ENCODE measurements around the gene DEFB108B. TPM values are rescaled to one million over a fixed set of nuclear protein-coding genes. Genes with fewer than 3 reads are reported as not detected.
"Not testable (repeated sequence)": the region's sequence is repeated elsewhere in the genome, so short reads cannot be mapped to it uniquely, and the experiment has no call there.

DEFB108B gene
- total and polyA plus RNA-seq, 2 experiments from 2014 or later: not detected

DNA sequence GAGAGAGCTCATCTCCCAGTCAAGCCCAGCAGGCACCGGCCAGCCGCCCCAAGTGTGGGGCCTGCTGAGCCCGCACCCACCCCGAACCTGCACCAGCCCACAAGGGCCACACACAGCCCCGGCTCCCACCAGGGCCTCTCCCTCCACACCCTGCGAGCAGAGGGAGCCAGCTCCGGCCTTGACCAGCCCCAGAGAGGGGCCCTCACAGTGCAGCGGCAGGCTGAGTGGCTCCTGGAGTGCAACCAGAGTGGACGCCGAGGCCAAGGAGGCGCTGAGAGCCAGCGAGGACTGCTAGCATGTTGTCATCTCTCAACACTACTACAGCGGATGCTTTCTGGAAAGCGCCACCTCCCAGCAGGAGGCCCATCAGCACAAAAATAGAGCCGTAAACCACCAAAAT lies 10.9 kb downstream of the DEFB108B start:
- ATAC-seq: peak; percentile 96
- H3K27me3 Mint-ChIP-seq (ENCODE audit: insufficient read depth, low read depth, poor library complexity): no peaks in the 10 kb centered on the region
- no peaks in the 10 kb centered on the region for H3K9me2 ChIP-seq (ENCODE audit: insufficient read depth)
- H3K9me3 Mint-ChIP-seq: peaks cover 8% of the 10 kb centered on the region; the same call in 2 of the 3 replicates
- no peaks in the 10 kb centered on the region for H3F3A ChIP-seq (replicated peaks; ENCODE audit: low read depth)
- H3K36me3 ChIP-seq (ENCODE audit: insufficient read depth): no peaks in the 10 kb centered on the region
- H3K27ac Mint-ChIP-seq: no peak overlapping the region; the same call in 1 of the 2 replicates
- peaks cover 16% of the 10 kb centered on the region for H3K4me1 ChIP-seq (ENCODE audit: insufficient read depth)
- TF ChIP-seq NANOG (IDR thresholded peaks at IDR 0.05; ENCODE audit: borderline replicate concordance): 0 out of 2 replicates have a peak, but pooled peaks have one; percentile 26
- TF ChIP-seq, protein P1, sequence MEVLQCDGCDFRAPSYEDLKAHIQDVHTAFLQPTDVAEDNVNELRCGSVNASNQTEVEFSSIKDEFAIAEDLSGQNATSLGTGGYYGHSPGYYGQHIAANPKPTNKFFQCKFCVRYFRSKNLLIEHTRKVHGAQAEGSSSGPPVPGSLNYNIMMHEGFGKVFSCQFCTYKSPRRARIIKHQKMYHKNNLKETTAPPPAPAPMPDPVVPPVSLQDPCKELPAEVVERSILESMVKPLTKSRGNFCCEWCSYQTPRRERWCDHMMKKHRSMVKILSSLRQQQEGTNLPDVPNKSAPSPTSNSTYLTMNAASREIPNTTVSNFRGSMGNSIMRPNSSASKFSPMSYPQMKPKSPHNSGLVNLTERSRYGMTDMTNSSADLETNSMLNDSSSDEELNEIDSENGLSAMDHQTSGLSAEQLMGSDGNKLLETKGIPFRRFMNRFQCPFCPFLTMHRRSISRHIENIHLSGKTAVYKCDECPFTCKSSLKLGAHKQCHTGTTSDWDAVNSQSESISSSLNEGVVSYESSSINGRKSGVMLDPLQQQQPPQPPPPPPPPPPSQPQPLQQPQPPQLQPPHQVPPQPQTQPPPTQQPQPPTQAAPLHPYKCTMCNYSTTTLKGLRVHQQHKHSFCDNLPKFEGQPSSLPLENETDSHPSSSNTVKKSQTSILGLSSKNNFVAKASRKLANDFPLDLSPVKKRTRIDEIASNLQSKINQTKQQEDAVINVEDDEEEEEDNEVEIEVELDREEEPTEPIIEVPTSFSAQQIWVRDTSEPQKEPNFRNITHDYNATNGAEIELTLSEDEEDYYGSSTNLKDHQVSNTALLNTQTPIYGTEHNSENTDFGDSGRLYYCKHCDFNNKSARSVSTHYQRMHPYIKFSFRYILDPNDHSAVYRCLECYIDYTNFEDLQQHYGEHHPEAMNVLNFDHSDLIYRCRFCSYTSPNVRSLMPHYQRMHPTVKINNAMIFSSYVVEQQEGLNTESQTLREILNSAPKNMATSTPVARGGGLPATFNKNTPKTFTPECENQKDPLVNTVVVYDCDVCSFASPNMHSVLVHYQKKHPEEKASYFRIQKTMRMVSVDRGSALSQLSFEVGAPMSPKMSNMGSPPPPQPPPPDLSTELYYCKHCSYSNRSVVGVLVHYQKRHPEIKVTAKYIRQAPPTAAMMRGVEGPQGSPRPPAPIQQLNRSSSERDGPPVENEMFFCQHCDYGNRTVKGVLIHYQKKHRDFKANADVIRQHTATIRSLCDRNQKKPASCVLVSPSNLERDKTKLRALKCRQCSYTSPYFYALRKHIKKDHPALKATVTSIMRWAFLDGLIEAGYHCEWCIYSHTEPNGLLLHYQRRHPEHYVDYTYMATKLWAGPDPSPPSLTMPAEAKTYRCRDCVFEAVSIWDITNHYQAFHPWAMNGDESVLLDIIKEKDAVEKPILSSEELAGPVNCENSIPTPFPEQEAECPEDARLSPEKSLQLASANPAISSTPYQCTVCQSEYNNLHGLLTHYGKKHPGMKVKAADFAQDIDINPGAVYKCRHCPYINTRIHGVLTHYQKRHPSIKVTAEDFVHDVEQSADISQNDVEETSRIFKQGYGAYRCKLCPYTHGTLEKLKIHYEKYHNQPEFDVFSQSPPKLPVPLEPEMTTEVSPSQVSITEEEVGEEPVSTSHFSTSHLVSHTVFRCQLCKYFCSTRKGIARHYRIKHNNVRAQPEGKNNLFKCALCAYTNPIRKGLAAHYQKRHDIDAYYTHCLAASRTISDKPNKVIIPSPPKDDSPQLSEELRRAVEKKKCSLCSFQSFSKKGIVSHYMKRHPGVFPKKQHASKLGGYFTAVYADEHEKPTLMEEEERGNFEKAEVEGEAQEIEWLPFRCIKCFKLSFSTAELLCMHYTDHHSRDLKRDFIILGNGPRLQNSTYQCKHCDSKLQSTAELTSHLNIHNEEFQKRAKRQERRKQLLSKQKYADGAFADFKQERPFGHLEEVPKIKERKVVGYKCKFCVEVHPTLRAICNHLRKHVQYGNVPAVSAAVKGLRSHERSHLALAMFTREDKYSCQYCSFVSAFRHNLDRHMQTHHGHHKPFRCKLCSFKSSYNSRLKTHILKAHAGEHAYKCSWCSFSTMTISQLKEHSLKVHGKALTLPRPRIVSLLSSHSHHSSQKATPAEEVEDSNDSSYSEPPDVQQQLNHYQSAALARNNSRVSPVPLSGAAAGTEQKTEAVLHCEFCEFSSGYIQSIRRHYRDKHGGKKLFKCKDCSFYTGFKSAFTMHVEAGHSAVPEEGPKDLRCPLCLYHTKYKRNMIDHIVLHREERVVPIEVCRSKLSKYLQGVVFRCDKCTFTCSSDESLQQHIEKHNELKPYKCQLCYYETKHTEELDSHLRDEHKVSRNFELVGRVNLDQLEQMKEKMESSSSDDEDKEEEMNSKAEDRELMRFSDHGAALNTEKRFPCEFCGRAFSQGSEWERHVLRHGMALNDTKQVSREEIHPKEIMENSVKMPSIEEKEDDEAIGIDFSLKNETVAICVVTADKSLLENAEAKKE (CRISPR knock-in tag; IDR thresholded peaks at IDR 0.05): no peak
- no peak for TF ChIP-seq STAT1 (IDR thresholded peaks at IDR 0.05; ENCODE audit: unreplicated experiment)
- H4K20me1 ChIP-seq (replicated peaks; ENCODE audit: insufficient read depth): no peaks in the 10 kb centered on the region
- peak overlapping the region; percentile 11; the same call in 1 of the 2 replicates for H3K4me2 ChIP-seq
- no peak overlapping the region for H3K4me3 Mint-ChIP-seq
- no peaks in the 10 kb centered on the region for H3K79me2 ChIP-seq (replicated peaks; ENCODE audit: insufficient read depth)
- peak overlapping the region; percentile 90 for H2AFZ ChIP-seq
- peaks cover 5% of the 10 kb centered on the region; the same call in 1 of the 3 replicates for H3K36me3 Mint-ChIP-seq (ENCODE audit: low read depth)
- no peaks in the 10 kb centered on the region for H3K27me3 ChIP-seq (ENCODE audit: insufficient read depth)
- H3K4me3 ChIP-seq: peak overlapping the region; percentile 4; the same call in 1 of the 2 replicates
- H3K27ac ChIP-seq (ENCODE audit: low read depth): peak overlapping the region; percentile 32; the same call in 1 of the 2 replicates
- DNase-seq (ENCODE audit: low spot score): peak; percentile 62
- H3K4me1 Mint-ChIP-seq: peaks cover 19% of the 10 kb centered on the region

DNA sequence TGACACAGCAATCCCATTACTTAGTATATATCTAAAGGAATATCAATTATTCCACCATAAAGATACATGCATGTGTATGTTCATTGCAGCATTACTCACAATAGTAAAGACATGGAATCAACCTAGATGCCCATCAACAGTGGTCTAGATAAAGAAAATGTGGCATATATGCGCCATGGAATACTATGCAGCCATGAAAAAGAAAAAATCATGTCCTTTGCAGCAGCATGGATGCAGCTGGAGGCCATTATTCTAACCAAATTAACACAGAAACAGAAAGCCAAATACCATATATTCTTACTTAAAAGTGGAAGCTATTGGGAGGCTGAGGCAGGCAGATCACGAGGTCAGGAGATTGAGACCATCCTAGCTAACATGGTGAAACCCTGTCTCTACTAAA lies 20.9 kb downstream of the DEFB108B start:
- H3K27me3 ChIP-seq (ENCODE audit: insufficient read depth); H3K4me3 ChIP-seq; H3K36me3 Mint-ChIP-seq (ENCODE audit: low read depth); H3K4me3 Mint-ChIP-seq; H3K79me2 ChIP-seq (replicated peaks; ENCODE audit: insufficient read depth); H3K36me3 ChIP-seq (ENCODE audit: insufficient read depth); H3K4me1 Mint-ChIP-seq; H3K27ac ChIP-seq (ENCODE audit: low read depth); ATAC-seq; H3K9me2 ChIP-seq (ENCODE audit: insufficient read depth); H3K4me2 ChIP-seq; H2AFZ ChIP-seq; H3K9me3 Mint-ChIP-seq; H4K20me1 ChIP-seq (replicated peaks; ENCODE audit: insufficient read depth); H3F3A ChIP-seq (replicated peaks; ENCODE audit: low read depth); H3K4me1 ChIP-seq (ENCODE audit: insufficient read depth); H3K27ac Mint-ChIP-seq; H3K27me3 Mint-ChIP-seq (ENCODE audit: insufficient read depth, low read depth, poor library complexity); DNase-seq (ENCODE audit: low spot score): not testable (repeated sequence)

DNA sequence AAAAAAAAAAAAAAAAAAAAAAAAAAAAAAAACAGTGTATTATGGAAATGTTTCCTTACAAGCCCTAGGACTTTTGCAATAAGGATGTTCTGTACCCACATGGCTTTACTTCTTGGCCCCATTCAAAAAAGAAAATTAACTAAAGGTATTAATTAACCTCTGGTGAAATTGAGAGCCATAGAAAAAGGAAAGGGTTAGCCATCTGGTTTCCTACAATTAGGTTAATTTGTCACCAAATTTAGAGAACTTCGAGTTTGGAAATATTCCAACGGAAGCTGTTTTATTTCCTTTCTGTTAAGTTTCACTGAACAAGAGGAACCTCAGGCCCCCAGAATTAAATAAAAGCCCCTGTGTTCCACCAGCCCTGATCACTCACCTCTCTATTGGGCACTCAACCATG lies 22.9 kb downstream of the DEFB108B start:
- not testable (repeated sequence) for H4K20me1 ChIP-seq (replicated peaks; ENCODE audit: insufficient read depth); H3K36me3 Mint-ChIP-seq (ENCODE audit: low read depth); ATAC-seq; DNase-seq (ENCODE audit: low spot score); H3K4me1 Mint-ChIP-seq; H3K9me3 Mint-ChIP-seq; H3K9me2 ChIP-seq (ENCODE audit: insufficient read depth); H3F3A ChIP-seq (replicated peaks; ENCODE audit: low read depth); H3K27me3 Mint-ChIP-seq (ENCODE audit: insufficient read depth, low read depth, poor library complexity); H3K4me2 ChIP-seq; H3K27ac Mint-ChIP-seq; H3K27ac ChIP-seq (ENCODE audit: low read depth); H2AFZ ChIP-seq; H3K4me1 ChIP-seq (ENCODE audit: insufficient read depth); H3K27me3 ChIP-seq (ENCODE audit: insufficient read depth); H3K79me2 ChIP-seq (replicated peaks; ENCODE audit: insufficient read depth); H3K4me3 ChIP-seq; H3K4me3 Mint-ChIP-seq; H3K36me3 ChIP-seq (ENCODE audit: insufficient read depth)

DNA sequence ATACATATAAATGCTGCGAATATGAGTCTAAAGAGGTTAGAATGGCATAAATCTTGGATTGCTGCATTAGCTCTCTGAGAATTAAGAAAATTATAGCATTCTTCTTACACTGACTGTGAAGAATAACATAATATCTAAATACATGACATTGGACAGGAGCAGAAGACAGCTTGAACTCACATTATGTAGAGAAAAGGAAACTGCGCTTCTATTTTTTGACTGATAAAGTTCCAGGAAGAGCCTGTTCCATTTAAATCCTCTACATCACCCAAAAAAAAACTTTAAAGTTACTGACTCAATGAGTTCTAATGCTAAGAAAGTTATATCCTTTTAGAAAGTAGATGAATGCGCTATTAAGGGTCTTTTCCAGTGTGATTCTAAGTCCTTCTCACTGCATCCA lies 27.8 kb downstream of the DEFB108B start:
- H3K27ac ChIP-seq (ENCODE audit: low read depth); H3K27ac Mint-ChIP-seq; H3F3A ChIP-seq (replicated peaks; ENCODE audit: low read depth); H3K9me3 Mint-ChIP-seq; H3K36me3 ChIP-seq (ENCODE audit: insufficient read depth); H3K4me2 ChIP-seq; H3K27me3 ChIP-seq (ENCODE audit: insufficient read depth); H4K20me1 ChIP-seq (replicated peaks; ENCODE audit: insufficient read depth); DNase-seq (ENCODE audit: low spot score); H3K36me3 Mint-ChIP-seq (ENCODE audit: low read depth); H3K4me1 ChIP-seq (ENCODE audit: insufficient read depth); H2AFZ ChIP-seq; ATAC-seq; H3K79me2 ChIP-seq (replicated peaks; ENCODE audit: insufficient read depth); H3K4me3 Mint-ChIP-seq; H3K9me2 ChIP-seq (ENCODE audit: insufficient read depth); H3K27me3 Mint-ChIP-seq (ENCODE audit: insufficient read depth, low read depth, poor library complexity); H3K4me1 Mint-ChIP-seq; H3K4me3 ChIP-seq: not testable (repeated sequence)

Data from GM23338 (cell line).